IMR-90 (cell line): ENCODE results near the gene KLHL13. TPM values are rescaled to one million over a fixed set of nuclear protein-coding genes. Genes with fewer than 3 reads are reported as not detected.

ENCODE experiments used
- ATAC-seq: fragments of 200-7000 bp; cut with Tn5 transposase; 2 replicates; pipeline ENCODE4 v1.9.1; 2020; ENCODE audit warnings: low read depth, mild to moderate bottlenecking, moderate library complexity
- BruUV-seq: library from RNA; stranded (reverse); fragments of 400-500 nt; replicated peaks from 2 replicates; lab custom pipeline; 2021; lab: Mats Ljungman, UMichigan
- CTCF ChIA-PET: fragments of 300-600 bp; formaldehyde crosslinking; extraction: SDS; loops from one replicate; lab custom pipeline; 2021; ENCODE audit warnings: antibody characterized with exemption; lab: Yijun Ruan, JAX
- POLR2A ChIA-PET: fragments of 300-600 bp; sonication (Branson Sonifier 250); formaldehyde crosslinking; loops from one replicate; lab custom pipeline; 2022; ENCODE audit warnings: antibody characterized with exemption; ENCODE audit not compliant: unreplicated experiment; lab: Charles Lee
- DNase-seq: peaks from one replicate; pipeline ENCODE4 v3.0.0; 2013
- H2AFZ ChIP-seq: replicated peaks from 2 replicates; pipeline ENCODE3; 2013; ENCODE audit warnings: low read length, mild to moderate bottlenecking; ENCODE audit not compliant: poor library complexity
- H2AK5ac ChIP-seq: 2 replicates; pipeline ENCODE4 v1.6.1; 2013; ENCODE audit warnings: low read depth, low read length, inconsistent platforms
- H2AK9ac ChIP-seq: replicated peaks from 2 replicates; pipeline ENCODE3; 2013; ENCODE audit warnings: mild to moderate bottlenecking, low read depth, low read length, moderate library complexity; ENCODE audit not compliant: poor library complexity
- H2BK120ac ChIP-seq: 2 replicates; pipeline ENCODE4 v1.6.1; 2013; ENCODE audit warnings: low read depth, low read length, inconsistent platforms
- H2BK15ac ChIP-seq: 3 replicates; pipeline ENCODE4 v1.6.1; 2013; ENCODE audit warnings: low read depth, low read length, inconsistent platforms
- H2BK20ac ChIP-seq: 2 replicates; pipeline ENCODE4 v1.6.1; 2013; ENCODE audit warnings: low read depth, mild to moderate bottlenecking, inconsistent platforms, low read length, moderate library complexity
- H2BK5ac ChIP-seq: 2 replicates; pipeline ENCODE4 v1.6.1; 2013; ENCODE audit warnings: mild to moderate bottlenecking, low read depth, low read length, inconsistent platforms; ENCODE audit not compliant: poor library complexity, severe bottlenecking
- H3K14ac ChIP-seq: replicated peaks from 2 replicates; pipeline ENCODE4 v1.6.1; 2013; ENCODE audit warnings: low read depth, low read length, inconsistent platforms
- H3K18ac ChIP-seq: 2 replicates; pipeline ENCODE4 v1.6.1; 2013; ENCODE audit warnings: low read depth, low read length, control low read depth
- H3K23ac ChIP-seq: 2 replicates; pipeline ENCODE4 v1.6.1; 2013; ENCODE audit warnings: low read depth, low read length, inconsistent platforms
- H3K27ac ChIP-seq: 2 replicates; pipeline ENCODE4 v1.5.1; 2013; ENCODE audit warnings: mild to moderate bottlenecking, control low read depth, low read length; ENCODE audit not compliant: insufficient read depth
- H3K27me3 ChIP-seq: 2 replicates; pipeline ENCODE4 v1.6.1; 2013; ENCODE audit warnings: low read length; ENCODE audit not compliant: control insufficient read depth, insufficient read depth
- H3K36me3 ChIP-seq: 2 replicates; pipeline ENCODE4 v1.6.1; 2013; ENCODE audit warnings: low read length, mixed read lengths; ENCODE audit not compliant: control insufficient read depth, insufficient read depth
- H3K4ac ChIP-seq: 2 replicates; pipeline ENCODE4 v1.6.1; 2013; ENCODE audit warnings: low read depth, low read length, inconsistent platforms
- H3K4me1 ChIP-seq: 2 replicates; pipeline ENCODE4 v1.6.1; 2013; ENCODE audit warnings: low read length, mixed read lengths; ENCODE audit not compliant: control insufficient read depth, insufficient read depth
- H3K4me2 ChIP-seq: 2 replicates; pipeline ENCODE4 v1.6.1; 2013; ENCODE audit warnings: low read depth, mild to moderate bottlenecking, control low read depth, low read length, moderate library complexity
- H3K4me3 ChIP-seq: 2 replicates; pipeline ENCODE4 v1.5.1; 2013; ENCODE audit warnings: low read depth, mild to moderate bottlenecking, control low read depth, low read length, moderate library complexity; ENCODE audit not compliant: insufficient read depth
- H3K56ac ChIP-seq: 2 replicates; pipeline ENCODE4 v1.6.1; 2013; ENCODE audit warnings: low read length, inconsistent platforms; ENCODE audit not compliant: insufficient read depth; ENCODE audit errors: extremely low read depth
- H3K79me1 ChIP-seq, 2 experiments: 2 replicates each; pipeline ENCODE4 v1.6.1; 2013; ENCODE audit warnings: low read length in 2 of 2, inconsistent platforms in 1 of 2, low read depth in 1 of 2
- H3K9ac ChIP-seq: 2 replicates; pipeline ENCODE4 v1.6.1; 2013; ENCODE audit warnings: low read depth, low read length, control low read depth
- H3K9me1 ChIP-seq: 2 replicates; pipeline ENCODE4 v1.6.1; 2013; ENCODE audit warnings: low read length, inconsistent platforms; ENCODE audit not compliant: insufficient read depth
- H3K9me3 ChIP-seq: 2 replicates; pipeline ENCODE4 v1.6.1; 2013; ENCODE audit warnings: low read length; ENCODE audit not compliant: control insufficient read depth, insufficient read depth
- H4K20me1 ChIP-seq: 2 replicates; pipeline ENCODE4 v1.6.1; 2013; ENCODE audit warnings: low read length, inconsistent platforms; ENCODE audit not compliant: insufficient read depth
- H4K5ac ChIP-seq: 2 replicates; pipeline ENCODE4 v1.6.1; 2013; ENCODE audit warnings: mild to moderate bottlenecking, low read depth, low read length, control low read depth
- H4K8ac ChIP-seq, 2 experiments: 2 replicates each; pipeline ENCODE4 v1.6.1; 2013; ENCODE audit warnings: low read depth in 2 of 2, low read length in 2 of 2, control low read depth in 1 of 2, inconsistent platforms in 1 of 2
- H4K91ac ChIP-seq: 2 replicates; pipeline ENCODE4 v1.6.1; 2013; ENCODE audit warnings: low read depth, low read length, inconsistent platforms; ENCODE audit not compliant: insufficient read depth
- CHD1 ChIP-seq: IDR thresholded peaks from 2 replicates; pipeline ENCODE4 v1.6.1; 2012; ENCODE audit warnings: low read depth, low read length, improper control_type of control experiment
- ELK1 ChIP-seq: fragments of 150-350 bp; IDR thresholded peaks from 2 replicates; pipeline ENCODE4 v1.6.1; 2016; ENCODE audit warnings: low read depth, mild to moderate bottlenecking, low read length, moderate library complexity, borderline replicate concordance
- FOS ChIP-seq: fragments of 150-350 bp; IDR thresholded peaks from 2 replicates; pipeline ENCODE4 v1.6.1; 2016; ENCODE audit warnings: low read depth, low read length
- MAZ ChIP-seq: IDR thresholded peaks from 2 replicates; pipeline ENCODE4 v1.6.1; 2012; ENCODE audit warnings: low read depth, mild to moderate bottlenecking, low read length, improper control_type of control experiment, moderate library complexity, borderline replicate concordance
- RAD21 ChIP-seq: IDR thresholded peaks from 2 replicates; pipeline ENCODE4 v1.6.1; 2012; ENCODE audit warnings: low read length, improper control_type of control experiment
- SMC3 ChIP-seq: fragments of 150-350 bp; IDR thresholded peaks from 2 replicates; pipeline ENCODE4 v1.6.1; 2016; ENCODE audit warnings: low read depth, mild to moderate bottlenecking, antibody characterized with exemption, low read length, moderate library complexity
- USF2 ChIP-seq: fragments of 150-350 bp; IDR thresholded peaks from 2 replicates; pipeline ENCODE4 v1.6.1; 2017; ENCODE audit warnings: mild to moderate bottlenecking, antibody characterized with exemption, low read length, low read depth
- WGBS, 2 experiments: methylation state at CpG; one replicate each; pipeline versions ENCODE4 v1.1.5 to v1.1.7; 2013; ENCODE audit warnings: missing lambda C conversion rate in 2 of 2; ENCODE audit not compliant: insufficient read length in 1 of 2; ENCODE audit errors: extremely low coverage in 2 of 2; 5-methylcytosine and 5-hydroxymethylcytosine counted together
- dilution Hi-C: fragments of 300-500 bp; cut with HindIII; formaldehyde crosslinking; loops from one replicate; pipeline ENCODE4 v1.14.3; 2018; ENCODE audit warnings: low sequenced_read_pairs; ENCODE audit not compliant: unreplicated experiment
- in situ Hi-C: fragments of 300-500 bp; cut with MboI; formaldehyde crosslinking; loops from 3 replicates; pipeline ENCODE4 v1.14.3; 2019; ENCODE audit warnings: low sequenced_read_pairs, inconsistent platforms, mixed read lengths
- intact Hi-C: fragments of 100-400 bp; cut with micrococcal nuclease; formaldehyde crosslinking; loops from 2 replicates; pipeline ENCODE4 v1.10.0; 2022
- polyA plus RNA-seq, 3 experiments: library from polyadenylated mRNA; depleted of rRNA; stranded (reverse); fragments of >200 nt; gene quantifications; 2 replicates each; pipeline ENCODE4 v1.2.3, GENCODE V29; 2012; ENCODE audit warnings: low replicate concordance in 1 of 3
- total RNA-seq: library from RNA; depleted of rRNA; stranded (reverse); fragments of >200 nt; gene quantifications from 2 replicates; pipeline ENCODE4 v1.2.3, GENCODE V29; 2012

KLHL13 gene
- total and polyA plus RNA-seq, 2 of the 4 experiments (the other 2 are of a cell fraction) = 4.0 to 12.5 TPM

- Histone ChIP-seq H4K91ac (no peak overlapping the region), H3K9ac (no peak overlapping the region), H2AK5ac (no peak overlapping the region), H2AFZ (no peak overlapping the region), H4K8ac (no peak overlapping the region), H4K20me1 (no peaks in the 10 kb centered on the region), H3K9me1 (no peaks in the 10 kb centered on the region), H2BK120ac (no peak overlapping the region), H2AK9ac (no peak overlapping the region), H3K36me3 (no peaks in the 10 kb centered on the region), H3K4me2 (no peak overlapping the region), H3K14ac (no peak overlapping the region), H3K4me3 (no peak overlapping the region), H3K18ac (no peak overlapping the region), H3K9me3 (no peaks in the 10 kb centered on the region), H3K79me1 (no peaks in the 10 kb centered on the region), H3K56ac (no peak overlapping the region), H3K23ac (no peak overlapping the region), H3K27me3 (no peaks in the 10 kb centered on the region), H3K4me1 (0 out of 2 replicates have a peak, but pooled peaks cover 2% of the 10 kb centered on the region), H3K4ac (no peak overlapping the region), H2BK20ac (no peak overlapping the region), H2BK5ac (no peak overlapping the region), H3K27ac (no peak overlapping the region), H4K5ac (no peak overlapping the region), H2BK15ac (no peak overlapping the region)
- CTCF ChIA-PET = interaction anchor here (0.6 to 1.1 kb wide), 2 partner anchors 40 to 463 kb away, joined by 3 to 5 read pairs; no protein-coding TSS in a partner anchor
- intact Hi-C loops (no loop called here), dilution Hi-C loops (no loop called here), in situ Hi-C loops (no loop called here)
- BruUV-seq = no TSS peak
- no peak for ATAC-seq
- POLR2A ChIA-PET = no interaction called here
- no CpG with 5 or more reads among the region's 1 CpG for WGBS, 2 experiments
- no peak for DNase-seq
- TF ChIP-seq USF2 = no peak
- TF ChIP-seq FOS = no peak
- TF ChIP-seq CHD1 = no peak
- no peak for TF ChIP-seq SMC3
- no peak for TF ChIP-seq MAZ
- no peak for TF ChIP-seq RAD21
- no peak for TF ChIP-seq ELK1
Observed at GRCh38 chrX:118024482-118024881, 92.1 kb downstream of the KLHL13 start.
